Choroid plexus epithelial cell (primary cell): ENCODE measurements around the gene SAMD3.
"Not testable (repeated sequence)": the region's sequence is repeated elsewhere in the genome, so short reads cannot be mapped to it uniquely, and the experiment has no call there.

Experiments
- DNase-seq: peaks from one replicate; pipeline ENCODE4 v3.0.0-alpha.2; 2010; ENCODE audit warnings: low read depth
- H3K4me3 ChIP-seq: 2 replicates; pipeline ENCODE4 v1.5.1; 2011; ENCODE audit warnings: low read depth, mild to moderate bottlenecking, control low read depth, low read length, moderate library complexity
- CTCF ChIP-seq: conservative IDR thresholded peaks from 2 replicates; pipeline ENCODE4 v1.5.1; 2011; ENCODE audit warnings: low read depth, mild to moderate bottlenecking, control low read depth, inconsistent platforms, low read length, moderate library complexity

The SAMD3 gene

DNA sequence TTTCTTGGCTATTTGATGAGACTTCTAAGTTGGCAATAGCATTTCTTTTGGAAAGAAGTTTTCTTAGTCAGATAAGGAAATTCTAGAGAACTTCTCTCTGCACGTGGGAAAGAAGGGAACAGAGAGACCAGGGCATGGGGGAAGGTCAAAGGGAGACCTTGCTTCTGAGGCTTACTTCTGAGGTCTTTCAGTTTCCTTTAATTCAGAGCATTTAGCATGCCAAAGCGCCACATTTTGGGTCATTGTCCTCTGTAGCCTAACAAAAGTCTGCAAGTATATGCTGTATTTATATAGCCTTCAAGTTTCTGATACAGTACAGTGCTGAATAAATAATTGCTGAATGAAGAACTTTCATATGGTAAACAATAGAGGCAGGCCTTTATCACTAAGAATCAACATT is 95.6 kb downstream of the SAMD3 start:
- TF ChIP-seq CTCF = no peak
- DNase-seq = no peak

GRCh38 chr6:130122243-130122642 is 100.5 kb downstream of the SAMD3 start:
- no peak for TF ChIP-seq CTCF
- H3K4me3 ChIP-seq = no peak overlapping the region
- DNase-seq = no peak

More for the DNA sequence above, 95.6 kb downstream of the SAMD3 start:
- H3K4me3 ChIP-seq = no peak overlapping the region

DNA sequence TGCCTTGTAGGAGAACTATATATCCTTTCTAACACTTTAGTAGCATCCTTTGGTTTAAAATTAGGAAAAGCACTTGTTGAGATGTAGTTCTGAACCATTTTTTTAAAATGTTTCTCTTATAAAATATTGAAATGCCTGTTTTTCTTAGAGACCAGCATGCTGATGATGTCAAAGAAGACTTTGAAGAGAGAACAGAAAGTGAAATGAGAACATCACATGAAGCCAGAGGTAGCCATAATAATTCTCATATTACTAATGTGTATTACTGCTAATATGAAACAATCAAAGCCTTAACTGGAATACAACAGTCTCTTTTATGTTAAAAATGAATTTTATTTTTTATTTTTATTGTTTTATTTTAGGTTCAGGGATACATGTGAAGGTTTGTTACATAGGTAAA is 102.0 kb downstream of the SAMD3 start:
- DNase-seq = no peak
- TF ChIP-seq CTCF = no peak
- no peak overlapping the region for H3K4me3 ChIP-seq

DNA sequence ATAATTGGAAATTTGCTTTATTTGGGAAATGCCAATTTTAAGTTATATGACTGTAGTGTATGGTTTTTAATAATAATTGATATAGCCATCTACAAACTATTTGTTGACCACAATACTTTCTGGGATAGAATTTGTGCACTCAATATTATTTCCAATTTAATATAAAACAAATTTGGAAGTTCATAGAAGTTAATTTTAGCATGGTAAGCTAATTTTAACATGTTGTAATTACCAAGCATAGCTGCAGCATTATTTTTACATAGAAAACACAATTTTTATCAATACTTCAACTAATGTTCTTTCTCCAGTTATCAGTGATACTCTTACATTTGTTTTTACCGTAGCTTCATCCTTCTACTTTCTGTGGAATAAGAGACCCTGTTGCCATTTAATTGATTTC is 103.5 kb downstream of the SAMD3 start:
- no peak for DNase-seq
- TF ChIP-seq CTCF = no peak
- no peak overlapping the region for H3K4me3 ChIP-seq

GRCh38 chr6:130118236-130118635 is 104.5 kb downstream of the SAMD3 start:
- DNase-seq = no peak
- no peak overlapping the region for H3K4me3 ChIP-seq
- TF ChIP-seq CTCF = no peak

- not testable (repeated sequence) for H3K4me3 ChIP-seq, DNase-seq
Measured at GRCh38 chr6:130117187-130117701, 105.5 kb downstream of the SAMD3 start.

DNA sequence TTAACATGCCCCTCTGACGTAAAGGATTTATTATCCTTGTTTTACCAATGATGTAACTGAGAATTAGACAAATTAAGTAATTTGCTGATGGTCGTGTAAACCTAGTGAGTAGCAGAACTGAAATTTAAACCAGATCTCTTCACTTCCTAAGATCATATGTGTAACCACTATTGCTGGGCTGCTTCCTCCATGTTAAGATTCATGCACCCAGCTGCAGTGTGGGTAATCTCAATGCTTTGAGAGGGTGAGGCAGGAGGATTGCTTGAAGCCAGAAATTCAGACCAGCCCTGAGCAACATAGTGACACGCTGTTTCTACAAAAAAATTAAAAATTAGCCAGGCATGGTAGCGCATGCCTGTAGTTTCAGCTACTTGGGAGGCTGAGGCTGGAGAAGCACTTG is 106.5 kb downstream of the SAMD3 start:
- no peak for DNase-seq
- no peak overlapping the region for H3K4me3 ChIP-seq
- TF ChIP-seq CTCF = no peak

GRCh38 chr6:130115036-130115435 is 107.7 kb downstream of the SAMD3 start:
- no peak overlapping the region for H3K4me3 ChIP-seq
- DNase-seq = no peak
- no peak for TF ChIP-seq CTCF
